Peyer's patch (tissue), 4 donors: Measurements from ENCODE around the gene ANKRD11.

Source experiments
- POLR2A ChIP-seq, 2 donors: fragments of 450-650 bp; IDR thresholded peaks; one replicate each; pipeline ENCODE4 v1.5.1; 2017; ENCODE audit warnings: antibody characterized with exemption in 2 of 2, mild to moderate bottlenecking in 2 of 2, moderate library complexity in 2 of 2
- TF ChIP-seq, protein P1 (sequence below), 6 experiments: fragments of 450-650 bp in 4 of 6; fragments of 200-600 bp in 2 of 6; sonication (generic) in 1 of 6; IDR thresholded peaks; one replicate each; pipeline ENCODE4 v1.5.1; 2017 to 2019; ENCODE audit warnings: antibody characterized with exemption in 6 of 6, mild to moderate bottlenecking in 3 of 6, moderate library complexity in 1 of 6

DNA sequence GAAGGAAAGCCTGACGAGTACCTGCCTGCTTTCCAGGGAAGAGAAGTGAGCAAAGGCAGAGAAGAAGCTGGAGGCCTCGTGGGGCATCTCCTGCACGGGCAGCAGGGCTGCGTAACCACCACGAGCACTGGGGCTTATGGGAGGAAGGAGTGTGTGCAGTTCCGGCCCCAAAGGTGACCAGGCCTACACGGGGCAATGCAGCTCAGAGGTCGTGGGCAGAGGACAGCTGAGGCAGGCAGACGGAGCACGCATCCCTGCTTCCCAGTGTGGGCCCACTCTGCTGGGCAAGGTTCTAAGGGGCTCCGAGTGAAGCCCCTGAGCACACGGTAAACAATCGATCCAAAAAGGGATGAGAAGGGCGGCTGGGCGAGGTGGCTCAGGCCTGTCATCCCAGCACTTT lies 109.7 kb downstream of the ANKRD11 start:
- no peak for TF ChIP-seq POLR2A (IDR thresholded peaks at IDR 0.05)
- TF ChIP-seq, protein P1, sequence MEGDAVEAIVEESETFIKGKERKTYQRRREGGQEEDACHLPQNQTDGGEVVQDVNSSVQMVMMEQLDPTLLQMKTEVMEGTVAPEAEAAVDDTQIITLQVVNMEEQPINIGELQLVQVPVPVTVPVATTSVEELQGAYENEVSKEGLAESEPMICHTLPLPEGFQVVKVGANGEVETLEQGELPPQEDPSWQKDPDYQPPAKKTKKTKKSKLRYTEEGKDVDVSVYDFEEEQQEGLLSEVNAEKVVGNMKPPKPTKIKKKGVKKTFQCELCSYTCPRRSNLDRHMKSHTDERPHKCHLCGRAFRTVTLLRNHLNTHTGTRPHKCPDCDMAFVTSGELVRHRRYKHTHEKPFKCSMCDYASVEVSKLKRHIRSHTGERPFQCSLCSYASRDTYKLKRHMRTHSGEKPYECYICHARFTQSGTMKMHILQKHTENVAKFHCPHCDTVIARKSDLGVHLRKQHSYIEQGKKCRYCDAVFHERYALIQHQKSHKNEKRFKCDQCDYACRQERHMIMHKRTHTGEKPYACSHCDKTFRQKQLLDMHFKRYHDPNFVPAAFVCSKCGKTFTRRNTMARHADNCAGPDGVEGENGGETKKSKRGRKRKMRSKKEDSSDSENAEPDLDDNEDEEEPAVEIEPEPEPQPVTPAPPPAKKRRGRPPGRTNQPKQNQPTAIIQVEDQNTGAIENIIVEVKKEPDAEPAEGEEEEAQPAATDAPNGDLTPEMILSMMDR (IDR thresholded peaks at IDR 0.05): no peak
